ENCODE measurements around the gene TNFAIP8L2. TPM values are rescaled to one million over a fixed set of nuclear protein-coding genes. Genes with fewer than 3 reads are reported as not detected.

Gene TNFAIP8L2
- polyA plus RNA-seq, 1 experiment, result not detected

DNA sequence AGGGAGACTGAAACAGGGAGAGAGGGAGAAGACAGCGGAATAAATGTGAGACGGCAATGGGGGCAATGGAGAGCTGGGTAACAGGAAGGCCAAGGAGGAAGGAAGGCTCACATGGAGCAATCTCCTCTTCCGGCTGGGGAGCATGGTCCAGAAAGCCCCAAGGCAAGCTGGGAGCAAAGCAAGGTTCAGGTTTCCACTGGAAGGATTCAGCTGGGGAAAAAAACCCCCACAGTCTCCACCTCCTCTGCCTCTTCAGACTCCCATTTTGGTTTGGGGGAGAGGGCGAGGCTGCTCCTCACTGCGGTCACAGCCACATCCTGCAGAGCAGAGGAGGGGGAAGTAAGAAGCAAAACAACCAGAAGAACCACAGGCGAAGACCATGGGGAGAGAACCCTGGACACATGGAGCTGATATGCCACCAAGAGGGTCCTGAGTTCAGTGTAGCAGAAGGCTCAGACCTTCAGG is 650 bp downstream of the TNFAIP8L2 start:
- ChIA-PET CTCF (interaction anchor here (0.5 to 10.0 kb wide), 9 partner anchors 12 to 133 kb away, joined by 3 to 124 read pairs (median 4); no protein-coding TSS in a partner anchor), POLR2A (no interaction called here)
- Histone ChIP-seq H3K27me3 (ENCODE audit: control insufficient read depth, insufficient read depth, low read length) (no peaks in the 10 kb centered on the region), H3K36me3 (ENCODE audit: control insufficient read depth, insufficient read depth, low read length) (peaks cover 25% of the 10 kb centered on the region), H3K4me3 (ENCODE audit: low read depth, low read length) (no peak overlapping the region)
- TF ChIP-seq, protein P1, sequence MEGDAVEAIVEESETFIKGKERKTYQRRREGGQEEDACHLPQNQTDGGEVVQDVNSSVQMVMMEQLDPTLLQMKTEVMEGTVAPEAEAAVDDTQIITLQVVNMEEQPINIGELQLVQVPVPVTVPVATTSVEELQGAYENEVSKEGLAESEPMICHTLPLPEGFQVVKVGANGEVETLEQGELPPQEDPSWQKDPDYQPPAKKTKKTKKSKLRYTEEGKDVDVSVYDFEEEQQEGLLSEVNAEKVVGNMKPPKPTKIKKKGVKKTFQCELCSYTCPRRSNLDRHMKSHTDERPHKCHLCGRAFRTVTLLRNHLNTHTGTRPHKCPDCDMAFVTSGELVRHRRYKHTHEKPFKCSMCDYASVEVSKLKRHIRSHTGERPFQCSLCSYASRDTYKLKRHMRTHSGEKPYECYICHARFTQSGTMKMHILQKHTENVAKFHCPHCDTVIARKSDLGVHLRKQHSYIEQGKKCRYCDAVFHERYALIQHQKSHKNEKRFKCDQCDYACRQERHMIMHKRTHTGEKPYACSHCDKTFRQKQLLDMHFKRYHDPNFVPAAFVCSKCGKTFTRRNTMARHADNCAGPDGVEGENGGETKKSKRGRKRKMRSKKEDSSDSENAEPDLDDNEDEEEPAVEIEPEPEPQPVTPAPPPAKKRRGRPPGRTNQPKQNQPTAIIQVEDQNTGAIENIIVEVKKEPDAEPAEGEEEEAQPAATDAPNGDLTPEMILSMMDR (IDR thresholded peaks at IDR 0.05; ENCODE audit: insufficient read depth, low read depth, low read length), result no peak
- no peak for DNase-seq (ENCODE audit: low read depth)

DNA sequence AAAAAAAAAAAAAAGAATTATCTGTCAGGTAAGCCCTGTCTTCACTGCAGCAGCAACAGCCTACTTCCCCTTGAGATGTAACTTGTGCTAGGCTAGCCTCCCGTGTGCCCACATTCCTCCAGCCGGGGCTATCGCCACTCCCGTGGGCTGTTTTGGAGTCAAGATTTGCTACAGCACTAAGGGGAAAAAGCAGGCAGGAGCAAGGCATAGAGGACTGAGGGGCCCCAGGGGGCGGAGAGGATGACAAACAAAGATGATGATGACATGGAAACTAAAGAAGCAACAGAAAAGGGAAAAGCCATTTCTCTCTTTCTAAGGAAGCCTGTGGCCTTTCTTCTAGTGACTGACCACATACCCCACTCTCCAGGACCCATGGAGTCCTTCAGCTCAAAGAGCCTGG is 1.9 kb downstream of the TNFAIP8L2 start:
- TF ChIP-seq, protein P1 (IDR thresholded peaks at IDR 0.05; ENCODE audit: insufficient read depth, low read depth, low read length), result no peak
- no peak for DNase-seq (ENCODE audit: low read depth)
- peaks cover 25% of the 10 kb centered on the region for H3K36me3 ChIP-seq (ENCODE audit: control insufficient read depth, insufficient read depth, low read length)
- ChIA-PET POLR2A (no interaction called here), CTCF (interaction anchor here (0.9 to 10.0 kb wide), 3 partner anchors 58 to 134 kb away, joined by 3 to 124 read pairs (median 3); no protein-coding TSS in a partner anchor)
- H3K4me3 ChIP-seq (ENCODE audit: low read depth, low read length), result no peak overlapping the region
- H3K27me3 ChIP-seq (ENCODE audit: control insufficient read depth, insufficient read depth, low read length), result no peaks in the 10 kb centered on the region

DNA sequence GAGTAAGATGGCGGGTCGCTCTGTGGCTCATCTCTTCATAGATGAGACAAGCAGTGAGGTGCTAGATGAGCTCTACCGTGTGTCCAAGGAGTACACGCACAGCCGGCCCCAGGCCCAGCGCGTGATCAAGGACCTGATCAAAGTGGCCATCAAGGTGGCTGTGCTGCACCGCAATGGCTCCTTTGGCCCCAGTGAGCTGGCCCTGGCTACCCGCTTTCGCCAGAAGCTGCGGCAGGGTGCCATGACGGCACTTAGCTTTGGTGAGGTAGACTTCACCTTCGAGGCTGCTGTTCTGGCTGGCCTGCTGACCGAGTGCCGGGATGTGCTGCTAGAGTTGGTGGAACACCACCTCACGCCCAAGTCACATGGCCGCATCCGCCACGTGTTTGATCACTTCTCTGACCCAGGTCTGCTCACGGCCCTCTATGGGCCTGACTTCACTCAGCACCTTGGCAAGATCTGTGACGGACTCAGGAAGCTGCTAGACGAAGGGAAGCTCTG is 2.4 kb downstream of the TNFAIP8L2 start:
- DNase-seq (ENCODE audit: low read depth), result no peak
- no peaks in the 10 kb centered on the region for H3K27me3 ChIP-seq (ENCODE audit: control insufficient read depth, insufficient read depth, low read length)
- peaks cover 25% of the 10 kb centered on the region for H3K36me3 ChIP-seq (ENCODE audit: control insufficient read depth, insufficient read depth, low read length)
- CTCF ChIA-PET, result interaction anchor here (0.9 to 10.0 kb wide), 3 partner anchors 58 to 135 kb away, joined by 3 to 124 read pairs (median 3); no protein-coding TSS in a partner anchor
- POLR2A ChIA-PET, result no interaction called here
- TF ChIP-seq, protein P1 (IDR thresholded peaks at IDR 0.05; ENCODE audit: insufficient read depth, low read depth, low read length), result no peak
- no peak overlapping the region for H3K4me3 ChIP-seq (ENCODE audit: low read depth, low read length)

DNA sequence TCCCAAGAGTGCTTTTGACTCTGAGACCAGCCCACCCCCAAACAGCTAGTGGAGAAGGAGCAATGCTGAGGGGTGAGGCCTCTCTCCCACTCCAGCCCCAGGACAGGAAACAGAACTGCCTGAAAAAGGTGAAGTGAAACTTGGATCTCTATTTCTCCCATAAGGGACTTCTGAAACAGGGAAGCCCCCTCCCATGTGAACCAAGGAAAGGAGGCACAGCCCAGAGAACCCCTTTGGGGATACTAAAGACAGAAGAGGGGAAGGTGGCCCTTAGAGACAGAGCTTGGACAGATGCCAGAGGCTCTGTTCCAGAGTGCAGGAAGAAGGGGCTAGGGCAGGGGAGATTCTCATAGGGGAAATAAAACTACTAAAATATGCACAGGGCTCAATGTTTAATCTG is 2.9 kb downstream of the TNFAIP8L2 start:
- TF ChIP-seq, protein P1 (IDR thresholded peaks at IDR 0.05; ENCODE audit: insufficient read depth, low read depth, low read length), result no peak
- Histone ChIP-seq H3K27me3 (ENCODE audit: control insufficient read depth, insufficient read depth, low read length) (no peaks in the 10 kb centered on the region), H3K4me3 (ENCODE audit: low read depth, low read length) (no peak overlapping the region), H3K36me3 (ENCODE audit: control insufficient read depth, insufficient read depth, low read length) (peaks cover 25% of the 10 kb centered on the region)
- CTCF ChIA-PET, result interaction anchor here (10.0 kb wide), 1 partner anchor 59 kb away, joined by 124 read pairs; no protein-coding TSS in a partner anchor
- no peak for DNase-seq (ENCODE audit: low read depth)
- POLR2A ChIA-PET, result no interaction called here

DNA sequence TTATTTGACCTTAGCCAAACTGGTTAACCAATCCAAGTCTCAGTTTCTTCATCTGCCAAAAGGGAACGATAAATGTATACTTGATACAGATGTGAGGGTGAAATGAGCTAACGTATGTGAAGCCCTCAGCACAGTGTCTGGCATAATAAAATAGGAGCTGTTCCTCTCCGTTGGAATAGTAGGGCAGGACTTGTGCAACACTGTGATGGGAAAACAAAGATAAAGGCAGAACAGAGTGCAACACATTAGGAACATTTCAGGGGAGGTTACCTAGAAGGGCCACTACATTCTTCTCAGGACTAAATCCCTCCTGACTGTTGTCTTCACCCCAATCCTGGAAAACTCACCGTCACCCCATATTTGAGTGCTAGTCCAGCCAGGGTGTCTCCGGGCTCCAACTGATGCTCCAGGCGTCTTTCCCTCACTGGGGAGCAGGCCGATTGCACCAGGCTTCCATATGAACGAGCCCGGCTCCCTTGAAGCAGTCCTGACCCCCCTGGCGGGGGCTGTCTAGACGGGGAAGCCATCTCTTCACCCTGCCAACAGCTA is 8.4 kb downstream of the TNFAIP8L2 start:
- no peak for DNase-seq (ENCODE audit: low read depth)
- H3K36me3 ChIP-seq (ENCODE audit: control insufficient read depth, insufficient read depth, low read length), result peaks cover 16% of the 10 kb centered on the region
- TF ChIP-seq, protein P1 (IDR thresholded peaks at IDR 0.05; ENCODE audit: insufficient read depth, low read depth, low read length), result no peak
- H3K4me3 ChIP-seq (ENCODE audit: low read depth, low read length), result peak overlapping the region; percentile 80
- no peaks in the 10 kb centered on the region for H3K27me3 ChIP-seq (ENCODE audit: control insufficient read depth, insufficient read depth, low read length)
- CTCF ChIA-PET, result interaction anchor here (1.0 to 2.3 kb wide), 4 partner anchors 10 to 140 kb away, joined by 3 to 7 read pairs (median 5); no protein-coding TSS in a partner anchor
- POLR2A ChIA-PET, result interaction anchor here (0.7 kb wide), 1 partner anchor 118 kb away, joined by 11 read pairs; no protein-coding TSS in a partner anchor

Measured in BJ (cell line).